Cardiac muscle cell (in vitro differentiated cells and primary cell): ENCODE measurements around the gene MYOG. TPM values are rescaled to one million over a fixed set of nuclear protein-coding genes. Genes with fewer than 3 reads are reported as not detected.

ENCODE experiments used
- DNase-seq, 2 donors: peaks; one replicate each; pipeline versions ENCODE4 v3.0.0 to v3.0.0-alpha.2; 2010 to 2017; ENCODE audit warnings: low read depth in 1 of 2, low spot score in 1 of 2
- H3K27ac ChIP-seq: fragments of 200-600 bp; sonication (generic); 2 replicates; pipeline ENCODE4 v1.5.1; 2016
- H3K27me3 ChIP-seq: fragments of 200-600 bp; sonication (generic); 2 replicates; pipeline ENCODE4 v1.6.0; 2016; ENCODE audit warnings: control low read depth
- H3K36me3 ChIP-seq: fragments of 200-600 bp; sonication (generic); 2 replicates; pipeline ENCODE4 v1.5.1; 2016; ENCODE audit warnings: control low read depth
- H3K4me1 ChIP-seq: fragments of 200-600 bp; sonication (generic); 2 replicates; pipeline ENCODE4 v1.8.1; 2017; ENCODE audit warnings: low read depth, mild to moderate bottlenecking, mixed run types
- H3K4me3 ChIP-seq: fragments of 200-600 bp; sonication (generic); 2 replicates; pipeline ENCODE4 v1.5.1; 2016; ENCODE audit warnings: mild to moderate bottlenecking
- H3K9me3 ChIP-seq: fragments of 200-600 bp; sonication (generic); 2 replicates; pipeline ENCODE4 v1.5.1; 2017; ENCODE audit warnings: low read depth, mild to moderate bottlenecking, control low read depth
- polyA plus RNA-seq: library from polyadenylated mRNA; unstranded; fragments of >200 nt; fragmentation: Nextera tagmentation; extraction: Ambion mirVana; gene quantifications from 2 replicates; pipeline ENCODE4 v1.2.1, GENCODE V29; 2016
- total RNA-seq: library from RNA; depleted of rRNA; stranded (reverse); fragments of >200 nt; gene quantifications from 2 replicates; pipeline ENCODE4 v1.2.3, GENCODE V29; 2016
- TF ChIP-seq, protein P1 (sequence below): IDR thresholded peaks from 2 replicates; pipeline ENCODE4 v1.5.1; 2012; ENCODE audit warnings: low read depth, mild to moderate bottlenecking, low read length

The MYOG gene
- total and polyA plus RNA-seq, 2 experiments from 2014 or later: 0.18 TPM; not detected in 1

DNA sequence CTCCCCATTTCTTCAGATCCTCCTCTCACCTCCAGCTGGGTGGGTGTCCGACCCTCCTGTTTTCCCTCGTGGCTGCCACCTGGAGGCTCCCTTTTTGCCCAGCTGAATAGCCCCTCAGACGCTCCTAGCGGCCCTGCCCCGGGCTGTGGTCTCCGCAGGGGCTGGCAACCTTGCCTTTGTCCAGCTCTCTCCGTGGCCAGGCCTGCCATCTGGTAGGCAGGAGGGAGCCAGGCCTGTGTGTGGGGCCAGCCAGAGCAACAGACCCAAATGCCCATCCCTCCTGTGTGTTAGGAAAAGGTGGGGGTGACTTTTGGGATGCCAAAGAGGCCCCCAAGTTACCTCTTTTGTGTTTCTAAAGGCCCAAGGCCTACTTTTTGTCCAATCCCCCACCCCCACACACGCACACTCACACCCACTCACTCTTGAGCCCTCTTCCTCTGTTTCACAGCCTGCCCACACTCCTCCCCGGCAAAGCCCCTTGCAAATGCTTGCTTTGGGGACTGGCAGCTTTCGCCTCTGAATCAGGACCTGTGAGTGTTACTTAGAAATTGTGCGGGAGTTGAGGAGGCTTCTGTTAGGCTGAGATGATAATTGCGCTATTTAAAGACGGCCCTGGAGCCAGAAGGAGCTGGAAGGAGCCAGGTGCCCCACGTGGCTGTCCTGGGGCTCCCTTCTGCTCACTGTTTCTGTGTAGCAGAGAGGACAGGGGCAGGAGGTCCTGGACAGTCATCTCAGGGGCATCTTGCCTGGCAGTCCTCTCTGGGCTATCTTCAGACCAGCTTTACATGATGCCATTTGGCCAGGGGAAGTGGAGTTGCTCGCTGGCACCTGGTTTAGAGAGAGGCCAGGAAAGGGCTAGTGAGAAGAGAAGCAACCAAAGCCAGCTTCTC, 50.5 kb downstream of the MYOG start:
- Histone ChIP-seq H3K36me3 (no peaks in the 10 kb centered on the region), H3K4me1 (peaks cover 49% of the 10 kb centered on the region), H3K4me3 (no peak overlapping the region), H3K27ac (peak overlapping the region; percentile 90), H3K9me3 (no peaks in the 10 kb centered on the region), H3K27me3 (no peaks in the 10 kb centered on the region)
- TF ChIP-seq, protein P1, sequence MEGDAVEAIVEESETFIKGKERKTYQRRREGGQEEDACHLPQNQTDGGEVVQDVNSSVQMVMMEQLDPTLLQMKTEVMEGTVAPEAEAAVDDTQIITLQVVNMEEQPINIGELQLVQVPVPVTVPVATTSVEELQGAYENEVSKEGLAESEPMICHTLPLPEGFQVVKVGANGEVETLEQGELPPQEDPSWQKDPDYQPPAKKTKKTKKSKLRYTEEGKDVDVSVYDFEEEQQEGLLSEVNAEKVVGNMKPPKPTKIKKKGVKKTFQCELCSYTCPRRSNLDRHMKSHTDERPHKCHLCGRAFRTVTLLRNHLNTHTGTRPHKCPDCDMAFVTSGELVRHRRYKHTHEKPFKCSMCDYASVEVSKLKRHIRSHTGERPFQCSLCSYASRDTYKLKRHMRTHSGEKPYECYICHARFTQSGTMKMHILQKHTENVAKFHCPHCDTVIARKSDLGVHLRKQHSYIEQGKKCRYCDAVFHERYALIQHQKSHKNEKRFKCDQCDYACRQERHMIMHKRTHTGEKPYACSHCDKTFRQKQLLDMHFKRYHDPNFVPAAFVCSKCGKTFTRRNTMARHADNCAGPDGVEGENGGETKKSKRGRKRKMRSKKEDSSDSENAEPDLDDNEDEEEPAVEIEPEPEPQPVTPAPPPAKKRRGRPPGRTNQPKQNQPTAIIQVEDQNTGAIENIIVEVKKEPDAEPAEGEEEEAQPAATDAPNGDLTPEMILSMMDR: no peak
- DNase-seq: peak in 1 of 2 donors; percentile 45

DNA sequence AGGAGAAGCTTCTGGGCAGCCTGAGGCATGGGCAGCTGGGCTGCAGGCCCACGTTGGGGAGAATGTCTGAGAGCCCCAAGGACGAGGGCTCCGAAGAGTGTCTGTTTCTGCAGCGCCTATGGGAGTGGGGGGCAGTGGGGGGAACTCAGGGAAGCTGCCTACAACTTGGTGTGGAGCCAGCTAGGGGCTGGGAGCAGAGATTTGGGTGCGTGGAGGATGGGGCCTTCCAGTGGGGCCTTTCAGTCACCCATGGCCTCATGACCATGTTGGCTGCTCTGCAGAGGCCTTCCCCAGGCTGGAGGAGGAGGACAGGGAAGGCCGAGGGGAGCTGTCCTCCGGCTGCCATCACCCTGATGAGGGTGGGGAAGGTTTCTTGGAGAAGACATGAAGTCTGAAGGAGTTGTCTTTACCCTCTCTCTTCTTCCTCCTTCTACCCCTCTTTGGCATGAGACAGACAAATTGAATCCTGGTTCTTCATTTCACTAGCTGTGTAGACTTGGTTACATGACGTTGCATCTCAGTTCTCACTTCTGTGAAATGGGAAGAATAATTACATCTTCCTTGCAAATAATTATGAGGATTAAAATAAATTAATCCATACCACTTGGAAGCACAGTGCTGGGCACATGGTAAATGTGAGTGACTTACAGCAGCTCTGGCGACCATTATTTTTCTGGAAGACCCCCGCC, 51.2 kb downstream of the MYOG start:
- Histone ChIP-seq H3K27me3 (no peaks in the 10 kb centered on the region), H3K4me1 (peaks cover 45% of the 10 kb centered on the region), H3K9me3 (no peaks in the 10 kb centered on the region), H3K27ac (peak overlapping the region; percentile 90), H3K36me3 (no peaks in the 10 kb centered on the region), H3K4me3 (no peak overlapping the region)
- DNase-seq: no peak
- TF ChIP-seq, protein P1: no peak

DNA sequence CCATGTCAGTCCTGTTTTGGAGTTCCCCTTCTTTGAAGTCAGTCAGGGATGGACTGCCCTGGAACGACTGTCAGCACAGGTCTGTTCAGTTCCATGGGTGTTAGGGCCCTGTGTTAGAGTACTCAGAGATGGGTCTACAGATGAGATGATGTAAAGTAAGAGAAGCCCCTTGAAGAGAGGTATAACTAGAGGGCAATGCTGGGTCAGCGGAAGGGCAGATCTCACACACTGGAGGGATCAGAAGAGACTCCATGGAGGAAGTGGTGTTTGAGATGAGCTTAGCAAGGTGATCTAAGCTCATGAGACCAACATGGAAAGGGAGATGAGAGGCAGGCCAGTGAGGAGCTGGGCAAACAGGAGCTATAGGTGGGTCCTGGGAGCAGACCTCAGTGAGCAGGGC, 51.9 kb downstream of the MYOG start:
- H3K4me1 ChIP-seq: peaks cover 47% of the 10 kb centered on the region
- H3K36me3 ChIP-seq: no peaks in the 10 kb centered on the region
- H3K27me3 ChIP-seq: no peaks in the 10 kb centered on the region
- TF ChIP-seq, protein P1: no peak
- DNase-seq: no peak
- H3K9me3 ChIP-seq: no peaks in the 10 kb centered on the region
- no peak overlapping the region for H3K4me3 ChIP-seq
- H3K27ac ChIP-seq: peak overlapping the region; percentile 90

DNA sequence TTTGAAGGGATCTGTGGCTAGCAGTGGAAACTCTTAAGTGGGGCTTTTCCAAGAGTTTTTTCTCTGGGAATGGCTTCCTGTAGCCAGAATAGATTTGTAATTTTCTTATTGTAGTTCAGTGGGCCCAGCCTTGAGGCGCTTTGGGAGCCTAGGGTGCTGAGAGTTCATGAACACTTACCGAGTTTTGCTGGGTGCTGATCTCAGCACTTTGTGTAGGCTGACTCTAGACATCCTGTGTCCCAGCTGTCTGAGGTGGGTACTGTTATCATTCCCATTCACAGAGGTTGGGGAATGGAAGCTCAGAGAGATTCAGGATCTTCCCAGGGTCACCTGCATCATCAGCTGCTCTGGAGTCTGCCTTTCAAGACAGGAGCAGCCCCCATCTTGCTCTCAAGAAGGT, 52.5 kb downstream of the MYOG start:
- no peak overlapping the region for H3K4me3 ChIP-seq
- H3K36me3 ChIP-seq: no peaks in the 10 kb centered on the region
- no peak for DNase-seq
- TF ChIP-seq, protein P1: no peak
- H3K9me3 ChIP-seq: no peaks in the 10 kb centered on the region
- H3K27me3 ChIP-seq: no peaks in the 10 kb centered on the region
- peak overlapping the region; percentile 4 for H3K27ac ChIP-seq
- H3K4me1 ChIP-seq: peaks cover 53% of the 10 kb centered on the region

Other genes with a start within 250 kb of the MYOG start
- gene RABIF, start 196.9 kb downstream of the MYOG start, total RNA-seq: 2.9 and 6.4 TPM in 2 replicates
- gene RABIF, start 196.9 kb downstream of the MYOG start, polyA plus RNA-seq: 7.7 and 22.6 TPM in 2 replicates
- gene KLHL12, start 158.8 kb downstream of the MYOG start, total RNA-seq: 24.4 and 39.3 TPM in 2 replicates
- 37.4 and 42.0 TPM in 2 replicates for gene KLHL12, start 158.8 kb downstream of the MYOG start, polyA plus RNA-seq
- 105 and 188 TPM in 2 replicates for gene ADIPOR1, start 127.7 kb downstream of the MYOG start, total RNA-seq
- gene ADIPOR1, start 127.7 kb downstream of the MYOG start, polyA plus RNA-seq: 130 and 211 TPM in 2 replicates
- 36.1 and 79.2 TPM in 2 replicates for gene CYB5R1, start 118.8 kb downstream of the MYOG start, total RNA-seq
- gene CYB5R1, start 118.8 kb downstream of the MYOG start, polyA plus RNA-seq: 51.1 and 104 TPM in 2 replicates
- gene TMEM183A, start 78.6 kb downstream of the MYOG start, total RNA-seq: 67.1 and 109 TPM in 2 replicates
- 56.1 and 99.7 TPM in 2 replicates for gene TMEM183A, start 78.6 kb downstream of the MYOG start, polyA plus RNA-seq
- gene PPFIA4, start 59.5 kb downstream of the MYOG start, total RNA-seq: 207 and 215 TPM in 2 replicates
- gene PPFIA4, start 59.5 kb downstream of the MYOG start, polyA plus RNA-seq: 63.0 and 97.5 TPM in 2 replicates
- gene ADORA1, start 41.7 kb upstream of the MYOG start, total RNA-seq: 8.5 and 14.9 TPM in 2 replicates
- 12.2 and 22.2 TPM in 2 replicates for gene ADORA1, start 41.7 kb upstream of the MYOG start, polyA plus RNA-seq
- 0.53 and 1.4 TPM in 2 replicates for gene MYBPH, start 89.8 kb upstream of the MYOG start, total RNA-seq
- gene MYBPH, start 89.8 kb upstream of the MYOG start, polyA plus RNA-seq: 0.86 and 2.1 TPM in 2 replicates
- 1.8 TPM in 1 of 2 replicates, not detected in the other for gene CHI3L1, start 100.7 kb upstream of the MYOG start, total RNA-seq
- gene CHI3L1, start 100.7 kb upstream of the MYOG start, polyA plus RNA-seq: 1.4 TPM in 1 of 2 replicates, not detected in the other
- gene CHIT1, start 143.7 kb upstream of the MYOG start, total RNA-seq: 0.03 TPM in 1 of 2 replicates, not detected in the other
- gene CHIT1, start 143.7 kb upstream of the MYOG start, polyA plus RNA-seq: not detected in 2 replicates
- 45.6 and 57.9 TPM in 2 replicates for gene BTG2, start 219.5 kb upstream of the MYOG start, total RNA-seq
- gene BTG2, start 219.5 kb upstream of the MYOG start, polyA plus RNA-seq: 64.2 and 66.0 TPM in 2 replicates